Right cardiac atrium (tissue), 5 donors: Measurements from ENCODE around the gene CYFIP2. TPM values are rescaled to one million over a fixed set of nuclear protein-coding genes. Genes with fewer than 3 reads are reported as not detected.
A peak's percentile ranks its signal among the peaks of the same experiment; 100 is the strongest.

Experiments
- ATAC-seq, 2 donors: fragments of 200-7000 bp; cut with Tn5 transposase; one replicate each; pipeline versions ENCODE4 v1.8.0 to v1.9.1; 2020; ENCODE audit warnings: moderate library complexity in 2 of 2, mild to moderate bottlenecking in 1 of 2
- DNase-seq, 3 donors: peaks; one replicate each; pipeline ENCODE4 v3.0.0-alpha.2; 2020
- H3K27ac ChIP-seq: one replicate; pipeline ENCODE4 v1.5.1; 2013; ENCODE audit warnings: mild to moderate bottlenecking, low read length, control low read depth, moderate library complexity
- H3K27me3 ChIP-seq: one replicate; pipeline ENCODE4 v1.6.1; 2013; ENCODE audit not compliant: control insufficient read depth, insufficient read depth
- H3K4me1 ChIP-seq: one replicate; pipeline ENCODE4 v1.6.1; 2013; ENCODE audit warnings: low read length; ENCODE audit not compliant: control insufficient read depth, insufficient read depth
- H3K4me3 ChIP-seq: one replicate; pipeline ENCODE4 v1.5.1; 2013; ENCODE audit warnings: low read length, control low read depth
- H3K9me3 ChIP-seq: one replicate; pipeline ENCODE4 v1.6.1; 2013; ENCODE audit warnings: low read length; ENCODE audit not compliant: control insufficient read depth
- WGBS: extraction: QIAGEN DNeasy Blood & Tissue Kit; methylation state at CpG from one replicate; pipeline ENCODE4 v1.1.7; 2013; 5-methylcytosine and 5-hydroxymethylcytosine counted together
- intact Hi-C, 4 donors: fragments of 100-400 bp; cut with DNase I; formaldehyde crosslinking; loops; one replicate each; pipeline versions ENCODE4 v1.11.0 to v1.14.0; 2022 to 2023
- polyA plus RNA-seq: library from polyadenylated mRNA; stranded (reverse); fragments of 200-250 nt; gene quantifications from one replicate; pipeline ENCODE4 v1.2.3, GENCODE V29; 2013
- total RNA-seq, 4 donors: library from RNA; stranded (reverse); fragmentation: NEBNext Ultra II Directional; extraction: Animal tissue kit (Norgen Biotek cat#: 25700); gene quantifications; one replicate each; pipeline ENCODE4 v1.2.1, GENCODE V29; 2021
- donor health status: healthy with polysubstance abuse.
- donor health status: DM: no; HTN: yes; CAD: no.
- donor health status: DM: no; HTN: no; CAD: no.
- donor health status: DM: no; HTN: yes; CAD: no; lungs with severe emphysema.
- donor health status: DM: yes; HTN: yes; CAD: no.

CYFIP2 gene
- total and polyA plus RNA-seq, 5 donors = 27.4 to 43.8 (median 36.7) TPM

DNA sequence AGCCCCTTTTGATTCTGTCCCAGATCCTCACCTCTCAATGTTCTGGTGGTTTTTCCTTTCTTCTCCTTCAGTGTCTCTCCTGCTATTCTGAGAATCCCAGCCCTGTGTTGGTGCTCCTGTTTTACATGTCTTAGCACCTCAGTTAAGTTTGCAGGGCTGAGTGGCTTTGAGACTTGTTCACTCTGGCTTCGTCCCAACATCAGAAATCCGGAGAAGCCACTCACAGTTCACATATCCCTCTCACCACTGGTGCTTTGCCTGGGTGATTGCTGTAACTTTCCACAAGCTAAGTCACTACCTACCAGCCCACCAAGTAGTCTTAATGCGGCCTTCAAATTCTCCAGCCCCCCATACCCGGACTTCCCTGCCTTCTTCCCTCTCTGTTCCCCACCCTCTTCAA is 40.2 kb downstream of the CYFIP2 start:
- Histone ChIP-seq H3K27me3 (no peaks in the 10 kb centered on the region), H3K4me1 (no peaks in the 10 kb centered on the region), H3K9me3 (no peaks in the 10 kb centered on the region), H3K27ac (no peak overlapping the region), H3K4me3 (no peak overlapping the region)
- intact Hi-C loops = loop anchor here in 2 of 4 donors (5.0 to 10.0 kb wide), 2 partner anchors 54 to 151 kb away; no protein-coding TSS in a partner anchor
- DNase-seq (peak in 1 of 3 donors; percentile 40), ATAC-seq (no peak)
- 74% methylated on average over 4 of the region's 4 CpGs for WGBS

DNA sequence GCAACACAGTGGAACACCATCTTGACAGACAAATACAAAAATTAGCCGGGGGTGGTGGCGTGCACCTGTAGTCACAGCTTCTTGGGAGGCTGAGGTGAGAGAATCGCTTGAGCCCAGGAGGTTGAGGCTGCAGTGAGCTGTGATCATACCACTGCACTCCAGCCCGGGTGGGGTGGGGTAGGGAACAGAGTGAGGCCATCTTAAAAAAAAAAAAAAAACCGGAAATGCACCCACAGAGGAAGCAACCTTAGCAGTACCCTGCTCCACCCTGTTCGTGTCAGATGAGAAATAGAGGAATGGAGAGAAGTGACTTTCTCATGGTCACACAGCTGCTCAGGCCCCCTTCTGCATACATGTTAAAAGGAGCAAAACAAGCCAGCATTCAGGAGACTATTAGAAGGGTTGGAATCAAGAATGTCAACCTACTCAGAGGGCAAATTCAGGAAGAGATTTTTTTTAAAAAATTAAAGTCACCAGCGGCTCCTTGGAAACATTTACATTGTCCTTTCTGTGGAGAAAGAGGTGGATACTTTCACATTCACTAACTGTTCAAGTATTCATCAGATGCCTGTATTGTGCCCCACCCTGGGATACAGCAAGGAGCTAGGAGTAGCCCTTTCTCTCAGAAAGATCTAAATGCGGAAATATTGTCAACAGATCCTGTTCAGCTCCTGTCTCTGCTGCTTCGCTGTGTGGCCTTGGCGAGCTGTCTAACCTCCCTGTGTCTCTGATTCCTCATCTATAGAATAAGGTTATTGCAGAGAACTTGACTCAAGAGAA is 41.0 kb downstream of the CYFIP2 start:
- H3K27ac ChIP-seq = no peak overlapping the region
- ATAC-seq (no peak), DNase-seq (no peak)
- WGBS = 85% methylated on average over 10 of the region's 10 CpGs
- no peak overlapping the region for H3K4me3 ChIP-seq
- H3K4me1 ChIP-seq = no peaks in the 10 kb centered on the region
- H3K27me3 ChIP-seq = no peaks in the 10 kb centered on the region
- no peaks in the 10 kb centered on the region for H3K9me3 ChIP-seq
- intact Hi-C loops = loop anchor here in 2 of 4 donors (5.0 to 10.0 kb wide), 2 partner anchors 55 to 152 kb away; no protein-coding TSS in a partner anchor

DNA sequence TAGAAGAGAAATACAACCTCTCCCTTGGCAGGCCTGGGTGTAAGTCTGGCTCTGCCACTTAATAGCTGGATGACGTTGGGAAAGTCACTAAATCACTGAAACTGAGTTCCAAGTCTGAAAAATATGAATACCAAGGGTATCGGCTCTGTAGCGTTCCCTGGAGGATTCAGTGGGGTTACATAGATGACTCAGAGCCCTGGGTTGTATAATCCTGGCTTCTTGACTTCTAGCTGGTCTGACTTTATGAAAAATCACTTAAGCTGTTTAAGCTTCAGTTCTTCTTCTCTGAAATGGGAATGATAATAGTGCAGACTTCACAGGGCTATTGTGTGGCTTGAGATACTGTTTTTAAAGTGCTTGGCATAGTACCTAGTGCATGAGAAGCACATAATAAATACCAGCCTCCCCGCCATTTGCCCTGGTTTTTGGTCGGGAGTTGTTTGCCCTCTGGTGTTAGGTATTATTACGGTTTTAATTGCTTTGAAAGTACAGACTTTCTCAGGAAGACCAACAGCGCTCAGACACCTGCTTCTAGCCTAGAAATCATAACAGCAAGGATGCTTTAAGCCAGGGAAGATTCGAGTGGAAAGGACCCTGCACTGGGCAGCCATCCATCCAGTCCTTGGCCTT is 43.0 kb downstream of the CYFIP2 start:
- 48% methylated on average over 8 of the region's 8 CpGs for WGBS
- no peak overlapping the region for H3K27ac ChIP-seq
- no peak for DNase-seq
- H3K4me3 ChIP-seq = no peak overlapping the region
- intact Hi-C loops = loop anchor here in 2 of 4 donors (5.0 to 10.0 kb wide), 2 partner anchors 57 to 154 kb away; no protein-coding TSS in a partner anchor
- ATAC-seq = no peak
- H3K4me1 ChIP-seq = no peaks in the 10 kb centered on the region
- no peaks in the 10 kb centered on the region for H3K27me3 ChIP-seq
- H3K9me3 ChIP-seq = no peaks in the 10 kb centered on the region

DNA sequence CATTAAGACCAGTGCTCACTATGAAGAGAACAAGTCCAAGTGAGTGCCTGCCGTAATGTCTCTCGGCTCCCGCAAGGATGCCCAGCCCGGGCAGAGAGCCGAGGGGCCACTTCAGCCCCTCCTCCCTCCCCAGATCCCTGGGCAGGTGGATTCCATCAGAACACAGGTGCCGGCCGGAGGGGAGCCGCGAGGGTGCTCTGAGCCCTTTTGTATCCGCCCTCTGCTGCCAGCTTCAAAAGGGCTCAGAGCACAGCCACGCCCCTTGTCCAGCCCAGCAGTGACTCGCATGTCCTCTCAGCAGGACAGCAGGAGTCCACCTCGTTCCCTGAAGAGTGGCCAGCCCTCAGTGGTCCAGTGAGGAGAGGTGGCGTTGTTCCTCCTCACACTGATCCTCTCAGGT is 43.9 kb downstream of the CYFIP2 start:
- Histone ChIP-seq H3K4me1 (no peaks in the 10 kb centered on the region), H3K9me3 (no peaks in the 10 kb centered on the region), H3K27ac (no peak overlapping the region), H3K27me3 (no peaks in the 10 kb centered on the region), H3K4me3 (no peak overlapping the region)
- 68% methylated on average over 14 of the region's 14 CpGs for WGBS
- ATAC-seq (no peak), DNase-seq (peak in 1 of 3 donors; percentile 52)
- intact Hi-C loops = loop anchor here (5.0 to 10.0 kb wide), 5 partner anchors 52 to 165 kb away; partner anchors contain the start of gene MED7 (in 1 of the 4)

DNA sequence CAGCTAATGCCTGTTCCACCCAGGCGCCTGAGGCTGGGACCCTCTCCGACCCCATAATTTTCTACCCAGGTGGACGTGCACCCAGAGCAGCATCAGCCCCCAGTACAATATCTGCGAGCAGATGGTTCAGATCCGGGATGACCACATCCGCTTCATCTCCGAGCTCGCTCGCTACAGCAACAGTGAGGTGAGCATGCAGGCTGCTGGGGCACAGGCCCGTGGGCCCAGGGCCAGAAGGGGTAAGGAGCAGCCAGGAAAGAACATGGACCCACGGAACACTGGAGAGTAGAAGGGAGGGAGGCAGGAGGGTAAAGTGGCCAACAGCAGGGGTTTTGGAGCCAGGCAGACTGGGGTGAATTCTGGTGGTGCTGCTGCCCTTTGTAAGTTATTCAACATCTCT is 45.7 kb downstream of the CYFIP2 start:
- no peak for DNase-seq
- no peak for ATAC-seq
- intact Hi-C loops = loop anchor here (5.0 to 10.0 kb wide), 4 partner anchors 54 to 167 kb away; partner anchors contain the start of gene MED7 (in 1 of the 4)
- Histone ChIP-seq H3K27me3 (no peaks in the 10 kb centered on the region), H3K4me3 (no peak overlapping the region), H3K27ac (no peak overlapping the region), H3K4me1 (no peaks in the 10 kb centered on the region), H3K9me3 (no peaks in the 10 kb centered on the region)
- 90% methylated on average over 11 of the region's 11 CpGs for WGBS

DNA sequence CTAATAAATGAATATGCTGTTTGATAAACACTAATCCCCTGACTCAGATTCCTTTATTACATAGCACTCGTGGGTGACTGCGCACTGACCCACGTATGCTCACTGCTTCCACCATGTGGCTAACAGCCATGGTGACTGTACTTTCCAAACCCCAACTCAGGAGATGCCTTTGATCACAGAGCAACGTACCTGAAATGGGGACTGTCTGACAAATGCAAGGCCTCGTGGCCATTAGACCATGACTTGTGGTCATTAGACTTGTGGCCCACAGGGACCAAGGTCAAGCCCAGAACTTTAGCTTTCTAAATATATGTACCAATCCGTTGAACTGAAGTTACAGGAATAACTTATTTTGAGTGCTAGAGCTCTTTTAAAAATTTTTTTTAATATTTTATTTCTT is 46.6 kb downstream of the CYFIP2 start:
- no peak overlapping the region for H3K4me3 ChIP-seq
- intact Hi-C loops = loop anchor here (5.0 to 10.0 kb wide), 4 partner anchors 55 to 168 kb away; partner anchors contain the start of gene MED7 (in 1 of the 4)
- H3K9me3 ChIP-seq = no peaks in the 10 kb centered on the region
- no peaks in the 10 kb centered on the region for H3K27me3 ChIP-seq
- 24% methylated on average over 6 of the region's 6 CpGs for WGBS
- no peak overlapping the region for H3K27ac ChIP-seq
- no peaks in the 10 kb centered on the region for H3K4me1 ChIP-seq
- peak; percentile 50 to 72 for ATAC-seq
- DNase-seq = peak in 1 of 3 donors; percentile 63

DNA sequence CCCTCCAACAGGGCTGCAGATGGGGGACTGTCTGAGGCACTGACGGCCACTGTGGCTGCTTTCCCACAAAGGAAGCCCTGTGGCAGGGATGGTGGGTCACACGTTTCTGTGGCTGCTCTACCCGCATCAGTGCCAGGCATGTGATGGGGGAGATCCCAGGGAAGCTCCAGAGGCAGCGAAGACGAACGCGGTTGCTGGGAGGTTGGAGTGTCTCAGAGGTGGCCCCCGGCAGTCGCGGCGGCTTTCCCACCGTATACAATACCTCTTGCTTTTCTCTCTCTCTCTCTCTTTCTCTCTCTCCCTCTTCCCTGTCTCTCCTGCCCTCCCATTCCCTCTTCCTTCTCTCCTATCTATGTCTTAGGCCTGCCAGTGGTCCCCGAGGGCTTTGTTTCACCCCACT is 56.7 kb downstream of the CYFIP2 start:
- no peak for ATAC-seq
- Histone ChIP-seq H3K9me3 (no peaks in the 10 kb centered on the region), H3K4me3 (no peak overlapping the region), H3K27ac (no peak overlapping the region), H3K4me1 (no peaks in the 10 kb centered on the region), H3K27me3 (no peaks in the 10 kb centered on the region)
- intact Hi-C loops = loop anchor here in 2 of 4 donors (10.0 kb wide), 1 partner anchor 152 kb away; no protein-coding TSS in a partner anchor
- DNase-seq = no peak
- 91% methylated on average over 13 of the region's 13 CpGs for WGBS

DNA sequence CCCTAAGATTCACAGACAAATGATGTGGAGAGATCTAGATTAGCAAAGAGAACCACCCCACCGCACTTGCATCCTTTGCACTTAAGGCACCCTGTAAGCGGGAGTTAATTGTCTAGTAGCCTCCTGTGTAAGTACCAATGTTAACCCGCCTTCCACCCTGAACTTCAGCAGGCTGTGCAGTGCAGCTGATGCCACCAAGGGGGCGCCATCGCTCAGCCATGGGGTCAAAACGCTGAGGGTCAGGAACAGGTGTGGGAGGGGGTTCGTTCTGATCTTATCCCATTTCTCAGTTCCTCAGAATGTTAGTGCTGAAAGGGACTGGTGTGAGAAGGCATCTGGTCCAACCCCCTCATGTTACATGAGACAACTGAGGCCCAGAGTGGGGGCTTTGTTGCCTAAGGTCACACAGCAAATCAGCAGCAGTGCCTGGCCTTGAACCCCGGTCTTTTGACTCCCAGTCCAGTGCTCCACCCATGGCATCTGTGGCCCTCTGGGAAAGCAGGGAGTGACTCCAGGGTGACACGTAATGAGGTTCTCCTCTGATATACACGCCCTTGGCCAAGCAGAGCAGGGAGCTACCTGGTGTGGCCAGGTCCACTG is 57.3 kb downstream of the CYFIP2 start:
- H3K27ac ChIP-seq = no peak overlapping the region
- intact Hi-C loops = loop anchor here in 2 of 4 donors (10.0 kb wide), 1 partner anchor 152 kb away; no protein-coding TSS in a partner anchor

DNA sequence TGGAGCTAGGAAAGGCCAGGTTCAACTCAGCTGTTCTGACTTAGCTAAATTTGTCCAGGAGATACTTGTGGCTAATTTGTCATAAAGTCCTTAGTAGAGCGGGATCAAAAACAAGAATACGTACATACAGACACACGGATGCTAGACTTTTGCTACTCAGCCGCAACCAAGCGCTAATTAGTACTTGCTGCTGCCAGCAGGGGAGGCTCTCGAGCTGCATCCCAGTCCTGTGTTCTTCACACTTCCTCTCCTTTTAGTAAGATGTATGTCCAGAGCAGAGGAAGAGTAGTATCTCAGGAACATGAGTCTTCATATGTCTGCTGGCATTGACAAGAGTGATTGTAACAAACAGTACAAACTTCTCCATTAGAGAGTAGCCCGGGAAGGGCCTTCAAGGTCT is 58.3 kb downstream of the CYFIP2 start:
- H3K27me3 ChIP-seq = no peaks in the 10 kb centered on the region
- H3K27ac ChIP-seq = no peak overlapping the region
- DNase-seq = no peak
- 97% methylated on average over 7 of the region's 7 CpGs for WGBS
- intact Hi-C loops = loop anchor here in 2 of 4 donors (10.0 kb wide), 1 partner anchor 151 kb away; no protein-coding TSS in a partner anchor
- no peaks in the 10 kb centered on the region for H3K9me3 ChIP-seq
- H3K4me3 ChIP-seq = no peak overlapping the region
- ATAC-seq = no peak
- no peaks in the 10 kb centered on the region for H3K4me1 ChIP-seq

More for the DNA sequence above, 57.3 kb downstream of the CYFIP2 start:
- Histone ChIP-seq H3K27me3 (no peaks in the 10 kb centered on the region), H3K4me1 (no peaks in the 10 kb centered on the region), H3K9me3 (no peaks in the 10 kb centered on the region), H3K4me3 (no peak overlapping the region)
- 79% methylated on average over 10 of the region's 10 CpGs for WGBS
- DNase-seq (no peak), ATAC-seq (no peak)

DNA sequence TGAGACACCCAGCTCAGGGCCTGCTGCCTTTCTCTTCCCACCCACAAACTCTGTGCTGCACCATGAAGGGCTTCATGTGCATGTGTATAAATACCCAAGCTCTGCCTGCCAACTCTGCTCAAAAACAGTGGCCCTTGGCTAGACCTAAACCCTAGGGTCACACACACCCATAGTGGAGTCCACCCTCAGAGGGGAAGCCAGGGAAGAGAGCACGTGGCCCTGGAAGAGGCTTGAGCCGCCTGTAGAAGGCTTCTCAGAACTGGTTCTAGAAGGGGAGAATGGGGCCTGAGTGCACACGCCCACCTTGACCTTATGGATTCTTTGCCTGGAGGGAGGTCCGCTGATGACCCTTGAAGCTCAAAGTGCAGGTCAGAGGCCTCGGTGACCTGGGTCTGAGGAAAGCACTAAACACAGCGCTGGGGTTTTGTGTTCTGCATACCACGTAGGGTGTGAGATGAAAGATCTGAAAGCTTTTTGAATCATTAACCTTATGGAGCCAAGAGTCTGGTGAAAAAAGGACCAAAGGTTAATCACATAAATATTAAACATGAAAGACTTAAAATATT is 60.6 kb downstream of the CYFIP2 start:
- Histone ChIP-seq H3K4me1 (no peaks in the 10 kb centered on the region), H3K27me3 (no peaks in the 10 kb centered on the region), H3K27ac (no peak overlapping the region), H3K4me3 (no peak overlapping the region), H3K9me3 (no peaks in the 10 kb centered on the region)
- no peak for ATAC-seq
- intact Hi-C loops = loop anchor here in 2 of 4 donors (10.0 kb wide), 1 partner anchor 148 kb away; no protein-coding TSS in a partner anchor
- 81% methylated on average over 7 of the region's 7 CpGs for WGBS
- no peak for DNase-seq
